Stimulated activated CD8-positive, alpha-beta memory T cell treated with anti-CD3 and anti-CD28 coated beads, Interleukin-2, amount 100 ng/mL, for 48 hours (primary cell): Measurements from ENCODE around the gene AOX1.
"Not testable (repeated sequence)": the region's sequence is repeated elsewhere in the genome, so short reads cannot be mapped to it uniquely, and the experiment has no call there.

Source experiments
- DNase-seq, 2 donors: peaks; one replicate each; pipeline ENCODE4 v3.0.0-alpha.2; 2020; ENCODE audit warnings: low read depth in 2 of 2

AOX1 gene

GRCh38 chr2:200585730-200586643 is at the start of gene AOX1:
AOX1 (plus strand) TSS chr2:200586014; CDS start chr2:200586109, 95 bp downstream.
- DNase-seq: no peak

GRCh38 chr2:200538139-200538538 is 47.7 kb upstream of the AOX1 start:
- no peak for DNase-seq

GRCh38 chr2:200540793-200541192 is 45.0 kb upstream of the AOX1 start:
- DNase-seq: no peak

- not testable (repeated sequence) for DNase-seq
These were observed 19.2 kb upstream of the AOX1 start for GRCh38 chr2:200566596-200566995.

GRCh38 chr2:200567932-200568331 is 17.9 kb upstream of the AOX1 start:
- DNase-seq: no peak

- DNase-seq: no peak
These were observed 9.9 kb upstream of the AOX1 start for GRCh38 chr2:200575957-200576356.

GRCh38 chr2:200577027-200577426 is 8.8 kb upstream of the AOX1 start:
- DNase-seq: no peak

- DNase-seq: no peak
These were observed 7.0 kb upstream of the AOX1 start for GRCh38 chr2:200578778-200579177.

GRCh38 chr2:200584639-200585038 is 1.2 kb upstream of the AOX1 start:
- no peak for DNase-seq

- no peak for DNase-seq
These were observed 479 bp upstream of the AOX1 start for GRCh38 chr2:200585340-200585729.

- DNase-seq: no peak
These were observed 796 bp downstream of the AOX1 start for GRCh38 chr2:200586644-200586975.

- DNase-seq: no peak
These were observed 1.3 kb downstream of the AOX1 start for GRCh38 chr2:200587007-200587616.

GRCh38 chr2:200588076-200588678 is 2.4 kb downstream of the AOX1 start:
- DNase-seq: no peak

- DNase-seq: no peak
These were observed 4.3 kb downstream of the AOX1 start for GRCh38 chr2:200590090-200590489.

GRCh38 chr2:200591308-200591707 is 5.5 kb downstream of the AOX1 start:
- no peak for DNase-seq

- no peak for DNase-seq
These were observed 6.7 kb downstream of the AOX1 start for GRCh38 chr2:200592406-200593075.

GRCh38 chr2:200593905-200594304 is 8.1 kb downstream of the AOX1 start:
- no peak for DNase-seq

GRCh38 chr2:200595913-200596312 is 10.1 kb downstream of the AOX1 start:
- no peak for DNase-seq

- no peak for DNase-seq
These were observed 11.2 kb downstream of the AOX1 start for GRCh38 chr2:200596774-200597570.

- DNase-seq: no peak
These were observed 13.4 kb downstream of the AOX1 start for GRCh38 chr2:200599206-200599605.

GRCh38 chr2:200600549-200601225 is 14.9 kb downstream of the AOX1 start:
- DNase-seq: no peak
